HAP-1 (cell line): ENCODE results near the gene CSPG5.
A peak's percentile ranks its signal among the peaks of the same experiment; 100 is the strongest.

Experiments used
- DNase-seq, 2 experiments: peaks; one replicate each; pipeline ENCODE4 v3.0.0-alpha.2; 2016 to 2020; ENCODE audit warnings: low spot score in 2 of 2
- H3K27me3 ChIP-seq: fragments of 250-450 bp; sonication (Bioruptor Pico); 2 replicates; pipeline ENCODE4 v1.5.1; 2020; ENCODE audit warnings: low read depth, mild to moderate bottlenecking, moderate library complexity
- H3K36me3 ChIP-seq: fragments of 250-450 bp; sonication (Bioruptor Pico); replicated peaks from 2 replicates; pipeline ENCODE4 v1.5.1; 2020; ENCODE audit warnings: mild to moderate bottlenecking
- H3K4me1 ChIP-seq: fragments of 250-450 bp; sonication (Bioruptor Pico); 2 replicates; pipeline ENCODE4 v1.5.1; 2020; ENCODE audit warnings: mild to moderate bottlenecking
- H3K4me3 ChIP-seq: fragments of 250-450 bp; sonication (Bioruptor Pico); 2 replicates; pipeline ENCODE4 v1.5.1; 2020; ENCODE audit warnings: mild to moderate bottlenecking, moderate library complexity
- H3K9me3 ChIP-seq: fragments of 250-450 bp; sonication (Bioruptor Pico); 2 replicates; pipeline ENCODE4 v1.5.1; 2020; ENCODE audit warnings: mild to moderate bottlenecking, moderate library complexity
- in situ Hi-C: fragments of 300-500 bp; cut with MboI; formaldehyde crosslinking; loops from 3 replicates; pipeline ENCODE4 v1.14.3; 2020; ENCODE audit warnings: low sequenced_read_pairs, inconsistent platforms, mixed read lengths

CSPG5 gene

GRCh38 chr3:47541583-47542108, 37.0 kb downstream of the CSPG5 start:
- in situ Hi-C loops = no loop called here
- Histone ChIP-seq H3K4me3 (no peak overlapping the region), H3K27me3 (peaks cover 3% of the 10 kb centered on the region; the same call in 1 of the 2 replicates), H3K9me3 (no peaks in the 10 kb centered on the region), H3K36me3 (no peaks in the 10 kb centered on the region), H3K4me1 (no peaks in the 10 kb centered on the region)
- no peak for DNase-seq

DNA sequence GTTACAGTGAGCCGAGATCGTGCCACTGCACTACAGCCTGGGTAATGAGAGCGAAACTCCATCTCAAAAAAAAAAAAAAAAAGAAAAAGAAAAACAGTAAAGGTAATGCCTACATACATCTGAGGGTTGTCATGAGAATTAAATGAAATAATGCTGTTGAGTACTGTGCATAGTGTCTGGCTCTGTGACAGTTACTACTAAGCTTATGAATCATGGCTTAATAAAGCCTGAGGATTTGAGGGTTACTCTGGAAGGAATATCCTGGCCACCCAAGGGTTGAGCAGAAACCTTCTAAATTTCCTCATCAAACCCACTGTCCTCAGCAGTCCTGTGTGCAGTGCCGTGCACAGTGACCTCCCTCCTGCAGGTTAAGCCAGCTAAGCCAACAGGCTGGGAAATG, 38.4 kb downstream of the CSPG5 start:
- H3K4me1 ChIP-seq = no peaks in the 10 kb centered on the region
- no peaks in the 10 kb centered on the region for H3K9me3 ChIP-seq
- in situ Hi-C loops = no loop called here
- no peaks in the 10 kb centered on the region for H3K36me3 ChIP-seq
- no peak overlapping the region for H3K4me3 ChIP-seq
- DNase-seq = no peak
- peaks cover under 1% of the 10 kb centered on the region; the same call in 1 of the 2 replicates for H3K27me3 ChIP-seq

GRCh38 chr3:47536967-47537366, 41.7 kb downstream of the CSPG5 start:
- no peak overlapping the region for H3K4me3 ChIP-seq
- no peaks in the 10 kb centered on the region for H3K4me1 ChIP-seq
- H3K9me3 ChIP-seq = no peaks in the 10 kb centered on the region
- no peak for DNase-seq
- in situ Hi-C loops = no loop called here
- no peaks in the 10 kb centered on the region for H3K36me3 ChIP-seq
- no peaks in the 10 kb centered on the region for H3K27me3 ChIP-seq

DNA sequence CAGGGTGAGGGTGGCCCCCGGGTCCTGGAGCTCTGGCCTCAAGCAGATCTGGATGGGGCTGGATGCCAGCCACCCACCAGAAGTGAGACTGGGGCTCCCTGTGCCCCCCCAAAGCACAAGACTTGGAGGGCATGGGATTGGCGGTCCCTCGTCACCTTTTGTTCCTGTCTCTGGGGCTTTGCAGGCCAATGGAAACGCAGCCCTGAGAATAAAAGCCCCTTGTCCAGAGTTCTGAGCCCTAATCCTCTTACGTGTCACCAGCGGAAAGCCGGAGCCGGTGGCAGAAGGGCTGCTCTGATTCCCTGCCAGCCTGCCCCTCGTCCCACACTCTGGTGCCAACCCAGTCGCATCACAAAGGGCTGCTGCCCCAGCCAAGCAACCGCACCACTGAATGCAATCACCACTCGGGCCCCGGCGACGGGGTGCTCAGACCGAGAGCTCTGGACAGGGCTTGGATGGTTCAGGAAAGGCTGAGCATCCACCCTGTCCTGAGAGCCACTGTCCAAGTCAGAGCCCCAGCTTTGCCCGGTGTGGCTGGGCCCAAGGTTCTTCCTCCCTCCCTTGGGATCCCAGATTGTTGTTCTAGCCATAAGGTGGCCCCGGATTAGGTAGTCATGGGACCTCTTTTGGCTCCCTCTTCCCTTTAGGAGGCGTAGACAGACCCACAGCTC, 42.3 kb downstream of the CSPG5 start:
- no peak overlapping the region for H3K4me3 ChIP-seq
- no peaks in the 10 kb centered on the region for H3K36me3 ChIP-seq
- H3K27me3 ChIP-seq = no peaks in the 10 kb centered on the region
- no peak for DNase-seq
- no peaks in the 10 kb centered on the region for H3K9me3 ChIP-seq
- no peaks in the 10 kb centered on the region for H3K4me1 ChIP-seq
- in situ Hi-C loops = no loop called here

- no peaks in the 10 kb centered on the region for H3K36me3 ChIP-seq
- H3K4me3 ChIP-seq = no peak overlapping the region
- H3K9me3 ChIP-seq = no peaks in the 10 kb centered on the region
- in situ Hi-C loops = no loop called here
- no peaks in the 10 kb centered on the region for H3K27me3 ChIP-seq
- DNase-seq = no peak
- no peaks in the 10 kb centered on the region for H3K4me1 ChIP-seq
These were observed 44.6 kb downstream of the CSPG5 start for GRCh38 chr3:47533996-47534454.

DNA sequence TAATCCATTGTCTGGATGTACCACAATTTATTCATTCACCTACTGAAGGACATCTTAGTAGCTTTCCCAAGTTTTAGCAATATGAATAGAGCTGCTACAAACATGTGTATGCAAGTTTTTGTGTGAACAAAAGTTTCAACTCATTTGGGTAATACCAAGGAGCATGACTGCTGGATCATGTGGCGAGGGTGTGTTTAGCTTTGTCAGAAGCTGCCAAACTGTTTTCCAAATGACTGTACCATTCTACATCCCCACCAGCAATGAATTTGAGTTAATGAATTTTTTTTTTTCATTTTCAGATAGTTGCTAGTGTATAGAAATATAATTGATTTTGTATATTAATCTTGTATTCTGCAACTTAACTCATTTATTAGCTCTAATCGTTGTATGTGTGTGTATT, 45.2 kb downstream of the CSPG5 start:
- in situ Hi-C loops = no loop called here
- DNase-seq = no peak

GRCh38 chr3:47527952-47528725, 50.5 kb downstream of the CSPG5 start:
- H3K36me3 ChIP-seq = no peaks in the 10 kb centered on the region
- H3K4me1 ChIP-seq = no peaks in the 10 kb centered on the region
- H3K4me3 ChIP-seq = no peak overlapping the region
- in situ Hi-C loops = no loop called here
- no peaks in the 10 kb centered on the region; the same call in 1 of the 2 replicates for H3K9me3 ChIP-seq
- peak in 1 of 2 experiments; percentile 34 for DNase-seq
- H3K27me3 ChIP-seq = no peaks in the 10 kb centered on the region

More for the DNA sequence above, 45.2 kb downstream of the CSPG5 start:
- Histone ChIP-seq H3K27me3 (no peaks in the 10 kb centered on the region), H3K36me3 (no peaks in the 10 kb centered on the region), H3K9me3 (no peaks in the 10 kb centered on the region), H3K4me3 (no peak overlapping the region), H3K4me1 (no peaks in the 10 kb centered on the region)

DNA sequence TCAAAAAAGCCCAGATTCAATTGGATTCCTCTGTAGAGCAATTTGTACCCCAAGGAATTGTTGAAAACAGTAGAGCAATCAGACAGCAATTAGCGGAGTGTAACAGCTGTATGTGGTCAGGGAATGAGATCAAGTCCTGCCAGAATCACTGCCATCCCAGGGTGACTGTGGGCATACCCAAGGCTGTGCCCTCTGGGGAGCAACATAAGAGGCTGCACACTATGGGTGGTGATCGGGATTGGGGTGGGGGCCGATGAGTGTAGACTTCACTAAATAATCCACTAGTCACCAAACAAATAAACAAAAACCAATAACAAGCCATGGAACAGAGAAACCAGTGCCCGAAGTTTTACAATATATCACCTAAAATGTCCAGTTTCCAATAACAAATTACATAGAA, 53.0 kb downstream of the CSPG5 start:
- no peaks in the 10 kb centered on the region for H3K27me3 ChIP-seq
- no peaks in the 10 kb centered on the region for H3K36me3 ChIP-seq
- no peaks in the 10 kb centered on the region; the same call in 1 of the 2 replicates for H3K9me3 ChIP-seq
- in situ Hi-C loops = no loop called here
- H3K4me3 ChIP-seq = no peak overlapping the region
- peaks cover 11% of the 10 kb centered on the region for H3K4me1 ChIP-seq
- no peak for DNase-seq

- H3K4me1 ChIP-seq = peaks cover 17% of the 10 kb centered on the region
- H3K4me3 ChIP-seq = no peak overlapping the region
- no peaks in the 10 kb centered on the region for H3K36me3 ChIP-seq
- no peaks in the 10 kb centered on the region; the same call in 1 of the 2 replicates for H3K9me3 ChIP-seq
- DNase-seq = no peak
- in situ Hi-C loops = loop anchor here (5.0 kb wide), 1 partner anchor 259 kb away; the partner anchor contains the start of gene SMARCC1
- H3K27me3 ChIP-seq = no peaks in the 10 kb centered on the region
These were observed 55.2 kb downstream of the CSPG5 start for GRCh38 chr3:47523310-47524073.

- Histone ChIP-seq H3K4me3 (no peak overlapping the region), H3K36me3 (no peaks in the 10 kb centered on the region), H3K27me3 (no peaks in the 10 kb centered on the region), H3K4me1 (peaks cover 17% of the 10 kb centered on the region), H3K9me3 (no peaks in the 10 kb centered on the region; the same call in 1 of the 2 replicates)
- in situ Hi-C loops = loop anchor here (5.0 kb wide), 1 partner anchor 260 kb away; the partner anchor contains the start of gene SMARCC1
- peak; percentile 92 for DNase-seq
These were observed 56.3 kb downstream of the CSPG5 start for GRCh38 chr3:47522082-47522987.

DNA sequence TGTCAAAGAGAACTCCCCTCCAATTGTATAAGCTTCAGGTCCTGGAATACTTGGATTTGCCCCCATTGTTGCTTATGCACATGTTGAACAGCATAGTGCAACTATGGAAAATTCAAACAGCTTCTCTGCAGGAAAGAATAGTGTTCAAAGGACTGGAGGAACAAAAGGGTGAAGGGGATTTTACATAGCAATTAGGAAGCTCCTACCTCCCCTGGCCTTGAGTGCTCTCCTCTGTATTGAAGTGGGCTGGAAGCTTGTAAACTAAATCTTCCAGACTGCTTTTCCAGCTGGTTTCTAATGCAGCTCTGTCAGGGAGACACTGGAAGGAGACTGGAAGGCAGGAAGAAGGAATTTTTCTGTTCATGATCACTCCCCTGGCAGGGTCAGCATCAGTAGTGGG, 57.9 kb downstream of the CSPG5 start:
- peak; percentile 74 to 99 for DNase-seq
- Histone ChIP-seq H3K4me1 (peaks cover 21% of the 10 kb centered on the region), H3K27me3 (no peaks in the 10 kb centered on the region), H3K4me3 (no peak overlapping the region), H3K36me3 (no peaks in the 10 kb centered on the region), H3K9me3 (no peaks in the 10 kb centered on the region)
- in situ Hi-C loops = loop anchor here (5.0 kb wide), 1 partner anchor 262 kb away; the partner anchor contains the start of gene SMARCC1

DNA sequence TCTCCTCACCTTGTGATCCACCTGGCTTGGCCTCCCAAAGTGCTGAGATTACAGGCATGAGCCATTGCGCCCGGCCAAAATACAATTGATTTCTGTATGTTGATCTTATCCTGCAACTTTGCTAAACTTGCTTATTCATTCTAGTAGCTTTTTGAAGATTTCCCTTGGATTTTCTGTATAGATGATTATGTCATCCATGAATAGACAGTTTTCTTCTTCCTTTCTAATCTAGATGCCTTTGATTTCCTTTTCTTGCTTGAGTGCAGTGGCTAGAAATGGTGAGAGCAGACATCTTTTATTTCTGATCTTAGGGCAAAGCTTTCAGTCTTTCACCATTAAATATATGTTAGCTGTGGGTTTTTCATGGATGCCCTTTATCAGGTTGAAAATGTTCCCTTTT, 60.7 kb downstream of the CSPG5 start:
- in situ Hi-C loops = no loop called here
- no peak for DNase-seq
- no peak overlapping the region for H3K4me3 ChIP-seq
- peaks cover 25% of the 10 kb centered on the region for H3K4me1 ChIP-seq
- H3K36me3 ChIP-seq = no peaks in the 10 kb centered on the region
- H3K9me3 ChIP-seq = no peaks in the 10 kb centered on the region
- H3K27me3 ChIP-seq = no peaks in the 10 kb centered on the region
